ENCODE measurements around the gene OXLD1.

- TF ChIP-seq CTCF (IDR thresholded peaks at IDR 0.05) (no peak), EZH2 (IDR thresholded peaks at IDR 0.05; ENCODE audit: borderline replicate concordance, insufficient read depth, low read depth, low read length, poor library complexity, severe bottlenecking) (no peak)
These were observed 7.3 kb upstream of the OXLD1 start for GRCh38 chr17:81673561-81674258.

Data from B cell (primary cell).